Smooth muscle cell (in vitro differentiated cells): ENCODE measurements around the gene TAS2R60. TPM values are rescaled to one million over a fixed set of nuclear protein-coding genes. Genes with fewer than 3 reads are reported as not detected.

Experiments used
- DNase-seq: peaks from one replicate; lab custom pipeline; 2025; ENCODE audit not compliant: unreplicated experiment; lab: John Stamatoyannopoulos, UW
- H2AFZ ChIP-seq: fragments of 200-600 bp; sonication (generic); 2 replicates; pipeline ENCODE4 v1.6.0; 2016; ENCODE audit warnings: antibody characterized with exemption, low read depth, mild to moderate bottlenecking
- H3F3A ChIP-seq: fragments of 200-600 bp; sonication (generic); 2 replicates; pipeline ENCODE4 v1.6.0; 2017; ENCODE audit warnings: antibody characterized with exemption, low read depth
- H3K27ac ChIP-seq: fragments of 200-600 bp; sonication (generic); 2 replicates; pipeline ENCODE4 v1.5.1; 2016; ENCODE audit warnings: low read depth, mild to moderate bottlenecking
- H3K27me3 ChIP-seq: fragments of 200-600 bp; sonication (generic); 2 replicates; pipeline ENCODE4 v1.6.1; 2016; ENCODE audit warnings: low read depth, mild to moderate bottlenecking
- H3K36me3 ChIP-seq: fragments of 200-600 bp; sonication (generic); 2 replicates; pipeline ENCODE4 v1.5.1; 2016; ENCODE audit warnings: low read depth
- H3K4me1 ChIP-seq: fragments of 200-600 bp; sonication (generic); 2 replicates; pipeline ENCODE4 v1.5.1; 2016; ENCODE audit warnings: low read depth
- H3K4me2 ChIP-seq: fragments of 200-600 bp; sonication (generic); 2 replicates; pipeline ENCODE4 v1.6.0; 2016; ENCODE audit warnings: mild to moderate bottlenecking
- H3K4me3 ChIP-seq: fragments of 200-600 bp; sonication (generic); 2 replicates; pipeline ENCODE4 v1.5.1; 2016; ENCODE audit warnings: mild to moderate bottlenecking
- H3K79me2 ChIP-seq: fragments of 200-600 bp; sonication (generic); 2 replicates; pipeline ENCODE4 v1.6.0; 2016; ENCODE audit warnings: low read depth, mild to moderate bottlenecking
- H3K9ac ChIP-seq: fragments of 200-600 bp; sonication (generic); 2 replicates; pipeline ENCODE4 v1.6.0; 2016; ENCODE audit warnings: low read depth
- H3K9me3 ChIP-seq: fragments of 200-600 bp; sonication (generic); replicated peaks from 2 replicates; pipeline ENCODE4 v1.5.1; 2016; ENCODE audit warnings: low read depth
- H4K20me1 ChIP-seq: fragments of 200-600 bp; sonication (generic); 2 replicates; pipeline ENCODE4 v1.6.0; 2016; ENCODE audit warnings: low read depth
- whole genome bisulfite sequencing: methylation state at CpG from one replicate; pipeline ENCODE4 v1.1.7; 2016; ENCODE audit warnings: low lambda C conversion rate; 5-methylcytosine and 5-hydroxymethylcytosine counted together
- polyA plus RNA-seq: library from polyadenylated mRNA; unstranded; fragments of >200 nt; fragmentation: Nextera tagmentation; extraction: Ambion mirVana; gene quantifications from 2 replicates; pipeline ENCODE4 v1.2.1, GENCODE V29; 2016
- total RNA-seq: library from RNA; depleted of rRNA; stranded (reverse); fragments of >200 nt; gene quantifications from 2 replicates; pipeline ENCODE4 v1.2.3, GENCODE V29; 2014
- TF ChIP-seq, protein P1 (sequence below): fragments of 200-600 bp; sonication (generic); IDR thresholded peaks from 2 replicates; pipeline ENCODE4 v1.5.1; 2017; ENCODE audit warnings: borderline replicate concordance, mild to moderate bottlenecking, antibody characterized with exemption; ENCODE audit not compliant: insufficient read depth, poor library complexity, severe bottlenecking

TAS2R60 gene
- total and polyA plus RNA-seq, 2 experiments from 2014 or later: not detected

DNA sequence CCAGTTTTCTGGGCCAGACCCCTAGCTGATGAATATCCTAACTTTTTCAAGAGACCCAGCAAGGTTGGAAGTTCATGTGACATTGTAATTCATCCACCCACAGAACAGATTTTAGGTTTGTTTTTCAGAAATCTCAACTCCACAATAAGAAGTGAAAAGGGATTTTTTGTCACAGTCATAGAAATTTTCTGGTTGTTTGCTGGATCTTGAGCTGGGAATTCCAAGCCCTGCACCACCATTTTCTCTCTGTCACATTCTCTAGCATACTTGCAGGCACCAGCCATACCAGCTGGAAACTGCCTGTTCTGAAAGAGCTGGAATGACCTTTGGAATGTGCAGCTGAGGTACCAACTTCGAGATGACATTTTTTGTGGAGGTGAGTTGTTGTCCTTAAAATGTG is 8.5 kb downstream of the TAS2R60 start:
- no peaks in the 10 kb centered on the region for H3F3A ChIP-seq
- H3K27me3 ChIP-seq: no peaks in the 10 kb centered on the region
- H3K4me2 ChIP-seq: no peak overlapping the region
- H3K9ac ChIP-seq: no peak overlapping the region
- DNase-seq: no peak
- H3K9me3 ChIP-seq: no peaks in the 10 kb centered on the region
- H4K20me1 ChIP-seq: no peaks in the 10 kb centered on the region
- TF ChIP-seq, protein P1, sequence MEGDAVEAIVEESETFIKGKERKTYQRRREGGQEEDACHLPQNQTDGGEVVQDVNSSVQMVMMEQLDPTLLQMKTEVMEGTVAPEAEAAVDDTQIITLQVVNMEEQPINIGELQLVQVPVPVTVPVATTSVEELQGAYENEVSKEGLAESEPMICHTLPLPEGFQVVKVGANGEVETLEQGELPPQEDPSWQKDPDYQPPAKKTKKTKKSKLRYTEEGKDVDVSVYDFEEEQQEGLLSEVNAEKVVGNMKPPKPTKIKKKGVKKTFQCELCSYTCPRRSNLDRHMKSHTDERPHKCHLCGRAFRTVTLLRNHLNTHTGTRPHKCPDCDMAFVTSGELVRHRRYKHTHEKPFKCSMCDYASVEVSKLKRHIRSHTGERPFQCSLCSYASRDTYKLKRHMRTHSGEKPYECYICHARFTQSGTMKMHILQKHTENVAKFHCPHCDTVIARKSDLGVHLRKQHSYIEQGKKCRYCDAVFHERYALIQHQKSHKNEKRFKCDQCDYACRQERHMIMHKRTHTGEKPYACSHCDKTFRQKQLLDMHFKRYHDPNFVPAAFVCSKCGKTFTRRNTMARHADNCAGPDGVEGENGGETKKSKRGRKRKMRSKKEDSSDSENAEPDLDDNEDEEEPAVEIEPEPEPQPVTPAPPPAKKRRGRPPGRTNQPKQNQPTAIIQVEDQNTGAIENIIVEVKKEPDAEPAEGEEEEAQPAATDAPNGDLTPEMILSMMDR: no peak
- H3K4me3 ChIP-seq: no peak overlapping the region
- no peaks in the 10 kb centered on the region for H3K79me2 ChIP-seq
- no peak overlapping the region for H2AFZ ChIP-seq
- H3K4me1 ChIP-seq: peaks cover 12% of the 10 kb centered on the region
- H3K27ac ChIP-seq: no peak overlapping the region
- 96% methylated on average over 1 of the region's 1 CpG for WGBS
- H3K36me3 ChIP-seq: no peaks in the 10 kb centered on the region

DNA sequence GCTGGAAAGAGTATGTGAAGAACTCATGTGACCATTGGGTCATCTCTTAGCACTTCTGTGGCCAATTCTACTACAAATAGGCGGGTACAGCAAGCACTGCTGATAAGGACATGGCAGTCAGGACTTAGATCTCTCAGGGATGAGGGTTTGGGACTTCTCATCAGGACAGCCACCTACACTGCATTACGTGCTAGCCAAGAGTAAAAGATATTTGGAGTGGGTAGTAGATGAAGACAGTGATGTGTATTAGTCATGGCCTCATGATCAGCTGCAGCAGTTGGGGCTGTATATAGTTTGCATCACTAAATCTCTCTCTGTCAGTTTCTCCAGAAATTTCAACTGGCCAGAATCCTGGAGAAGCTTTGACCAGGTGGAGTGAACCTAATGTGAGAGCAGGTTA is 9.2 kb downstream of the TAS2R60 start:
- no peak for DNase-seq
- Histone ChIP-seq H2AFZ (no peak overlapping the region), H3K27me3 (no peaks in the 10 kb centered on the region), H3K79me2 (no peaks in the 10 kb centered on the region), H3K9ac (no peak overlapping the region), H3K4me2 (no peak overlapping the region), H3K36me3 (no peaks in the 10 kb centered on the region), H3K4me3 (no peak overlapping the region), H3F3A (no peaks in the 10 kb centered on the region), H4K20me1 (no peaks in the 10 kb centered on the region), H3K27ac (no peak overlapping the region), H3K4me1 (peaks cover 6% of the 10 kb centered on the region), H3K9me3 (no peaks in the 10 kb centered on the region)
- WGBS: 47% methylated on average over 2 of the region's 2 CpGs
- TF ChIP-seq, protein P1: no peak

DNA sequence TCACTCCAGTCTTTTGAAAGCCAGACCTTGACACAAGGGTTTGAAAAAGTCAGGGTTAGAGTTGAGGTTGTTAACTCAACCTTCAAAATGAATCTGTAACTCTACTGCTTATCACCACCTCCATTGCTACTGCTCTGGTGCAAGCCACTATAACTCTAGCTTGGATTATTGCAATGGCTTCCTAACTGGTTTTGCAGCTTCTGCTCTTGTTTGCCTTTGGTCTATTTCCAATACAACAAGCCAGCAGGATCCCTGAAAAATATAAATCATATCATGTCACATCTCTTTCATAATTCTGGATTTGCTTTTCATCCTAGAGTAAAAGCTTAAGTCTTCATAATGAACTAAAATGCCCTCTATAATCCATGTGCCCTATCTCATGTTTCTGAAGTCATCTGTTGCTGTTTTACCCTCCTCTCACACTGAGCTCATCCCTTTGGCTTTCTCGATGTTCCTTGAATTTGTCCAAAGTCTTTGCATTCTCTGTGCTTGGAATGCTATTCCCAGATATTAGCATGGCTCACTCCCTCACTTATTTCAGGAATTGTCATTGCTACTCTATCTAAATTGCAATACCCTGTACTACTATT is 10.9 kb downstream of the TAS2R60 start:
- DNase-seq: no peak
- no peaks in the 10 kb centered on the region for H3F3A ChIP-seq
- no peaks in the 10 kb centered on the region for H3K9me3 ChIP-seq
- 55% methylated on average over 1 of the region's 1 CpG for WGBS
- no peaks in the 10 kb centered on the region for H4K20me1 ChIP-seq
- H2AFZ ChIP-seq: no peak overlapping the region
- no peaks in the 10 kb centered on the region for H3K4me1 ChIP-seq
- TF ChIP-seq, protein P1: no peak
- H3K27ac ChIP-seq: no peak overlapping the region
- no peaks in the 10 kb centered on the region for H3K27me3 ChIP-seq
- H3K4me3 ChIP-seq: no peak overlapping the region
- H3K4me2 ChIP-seq: no peak overlapping the region
- no peak overlapping the region for H3K9ac ChIP-seq
- no peaks in the 10 kb centered on the region for H3K79me2 ChIP-seq
- no peaks in the 10 kb centered on the region for H3K36me3 ChIP-seq

DNA sequence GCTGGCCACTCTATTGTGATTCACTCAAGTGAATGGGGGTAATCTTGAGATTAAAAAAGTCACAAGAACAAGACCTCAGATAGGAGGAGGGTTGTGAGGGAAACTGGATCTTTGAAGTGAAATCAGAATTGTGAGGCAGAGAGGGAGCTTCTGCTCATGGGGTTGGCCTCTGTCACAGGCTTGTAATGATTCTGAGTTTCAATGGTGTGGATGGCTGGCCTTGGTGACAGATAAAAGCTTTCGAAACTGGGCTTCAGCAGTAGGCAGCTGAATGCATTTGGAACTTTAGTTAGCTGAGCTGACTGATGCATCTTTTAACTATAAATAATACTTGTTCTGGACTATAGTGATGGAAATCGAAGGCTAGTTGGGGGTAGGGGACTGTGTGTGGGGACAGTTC is 12.2 kb downstream of the TAS2R60 start:
- H3F3A ChIP-seq: no peaks in the 10 kb centered on the region
- H3K9me3 ChIP-seq: no peaks in the 10 kb centered on the region
- H3K9ac ChIP-seq: no peak overlapping the region
- H3K36me3 ChIP-seq: no peaks in the 10 kb centered on the region
- H3K79me2 ChIP-seq: no peaks in the 10 kb centered on the region
- DNase-seq: no peak
- H3K4me3 ChIP-seq: no peak overlapping the region
- 95% methylated on average over 2 of the region's 2 CpGs for WGBS
- H3K4me2 ChIP-seq: no peak overlapping the region
- H3K27me3 ChIP-seq: no peaks in the 10 kb centered on the region
- H3K4me1 ChIP-seq: no peaks in the 10 kb centered on the region
- no peaks in the 10 kb centered on the region for H4K20me1 ChIP-seq
- H2AFZ ChIP-seq: no peak overlapping the region
- TF ChIP-seq, protein P1: no peak
- no peak overlapping the region for H3K27ac ChIP-seq
